SK-N-SH (cell line): ENCODE results near the gene ATP5PD. TPM values are rescaled to one million over a fixed set of nuclear protein-coding genes. Genes with fewer than 3 reads are reported as not detected.

Experiments used
- CTCF ChIA-PET: fragments of 300-600, 350-600 bp; formaldehyde crosslinking; extraction: SDS; loops from one replicate; lab custom pipeline; 2021; lab: Yijun Ruan, JAX
- POLR2A ChIA-PET: fragments of 350-600 bp; sonication (Branson Sonifier 250); formaldehyde crosslinking; extraction: SDS; loops from one replicate; lab custom pipeline; 2020; ENCODE audit warnings: antibody characterized with exemption, inconsistent platforms; lab: Yijun Ruan, JAX
- DNase-seq: peaks from one replicate; pipeline ENCODE4 v3.0.0; 2012
- H2AFZ ChIP-seq: fragments of 200-600 bp; sonication (generic); 2 replicates; pipeline ENCODE4 v1.8.1; 2016; ENCODE audit warnings: antibody characterized with exemption, mild to moderate bottlenecking, low read depth
- H3F3A ChIP-seq: fragments of 200-600 bp; sonication (generic); replicated peaks from 2 replicates; pipeline ENCODE3; 2016; ENCODE audit warnings: antibody characterized with exemption, mild to moderate bottlenecking; ENCODE audit not compliant: insufficient read depth
- H3K27ac ChIP-seq, 2 experiments: fragments of 200-500 bp in 1 of 2; fragments of 200-600 bp in 1 of 2; sonication (Bioruptor generic) in 1 of 2; sonication (generic), shearing (Covaris generic) in 1 of 2; 2 replicates each; pipeline versions ENCODE4 v1.5.1 to v1.6.1; 2014 to 2016; ENCODE audit warnings: low read depth in 2 of 2, inconsistent platforms in 1 of 2, low read length in 1 of 2, mild to moderate bottlenecking in 1 of 2, mixed read lengths in 1 of 2
- H3K27me3 ChIP-seq: fragments of 200-600 bp; sonication (generic), shearing (Covaris generic); 2 replicates; pipeline ENCODE4 v1.6.1; 2016; ENCODE audit warnings: mixed run types; ENCODE audit not compliant: insufficient read depth
- H3K36me3 ChIP-seq, 2 experiments: fragments of 200-500 bp in 1 of 2; fragments of 200-600 bp in 1 of 2; sonication (Bioruptor generic) in 1 of 2; sonication (generic) in 1 of 2; replicated peaks in 1 of 2; 2 replicates each; pipeline versions ENCODE3 to v1.5.1; 2014 to 2016; ENCODE audit warnings: low read length in 1 of 2, mild to moderate bottlenecking in 1 of 2; ENCODE audit not compliant: insufficient read depth in 2 of 2, control insufficient read depth in 1 of 2
- H3K4me1 ChIP-seq, 2 experiments: fragments of 200-500 bp in 1 of 2; fragments of 200-600 bp in 1 of 2; sonication (Bioruptor generic) in 1 of 2; sonication (generic), shearing (Covaris generic) in 1 of 2; 2 replicates each; pipeline versions ENCODE4 v1.5.1 to v1.6.1; 2014 to 2016; ENCODE audit warnings: low read depth in 1 of 2, low read length in 1 of 2, mixed run types in 1 of 2; ENCODE audit not compliant: insufficient read depth in 2 of 2, control insufficient read depth in 1 of 2
- H3K4me2 ChIP-seq: fragments of 200-600 bp; sonication (generic), shearing (Covaris generic); 2 replicates; pipeline ENCODE4 v1.6.1; 2017; ENCODE audit warnings: mixed run types
- H3K4me3 ChIP-seq, 2 experiments: fragments of 200-500 bp in 1 of 2; fragments of 200-600 bp in 1 of 2; sonication (Bioruptor generic) in 1 of 2; sonication (generic), shearing (Covaris generic) in 1 of 2; 2 replicates each; pipeline versions ENCODE4 v1.5.1 to v1.8.1; 2014 to 2016; ENCODE audit warnings: low read depth in 2 of 2, inconsistent platforms in 1 of 2, low read length in 1 of 2, mild to moderate bottlenecking in 1 of 2, mixed read lengths in 1 of 2, moderate library complexity in 1 of 2
- H3K79me2 ChIP-seq: fragments of 200-600 bp; sonication (generic); 2 replicates; pipeline ENCODE4 v1.8.1; 2017; ENCODE audit warnings: mild to moderate bottlenecking; ENCODE audit not compliant: insufficient read depth
- H3K9ac ChIP-seq: fragments of 200-600 bp; sonication (generic); 2 replicates; pipeline ENCODE4 v1.6.1; 2017; ENCODE audit warnings: mixed run types
- H3K9me2 ChIP-seq: fragments of 200-600 bp; sonication (generic); 2 replicates; pipeline ENCODE4 v1.6.1; 2017; ENCODE audit warnings: mixed run types
- H3K9me3 ChIP-seq: fragments of 200-600 bp; sonication (generic); 2 replicates; pipeline ENCODE4 v1.6.1; 2017; ENCODE audit warnings: mixed run types, mild to moderate bottlenecking, moderate library complexity
- H4K20me1 ChIP-seq: fragments of 200-600 bp; sonication (generic); 2 replicates; pipeline ENCODE4 v1.6.1; 2017; ENCODE audit warnings: mild to moderate bottlenecking, mixed run types; ENCODE audit not compliant: insufficient read depth
- CHD2 ChIP-seq: fragments of 150-350 bp; IDR thresholded peaks from 2 replicates; pipeline ENCODE4 v1.6.1; 2018; ENCODE audit warnings: low read length; ENCODE audit not compliant: partially characterized antibody
- CTCF ChIP-seq: fragments of 200-600 bp; sonication (generic); IDR thresholded peaks from 2 replicates; pipeline ENCODE4 v1.6.1; 2017; ENCODE audit warnings: antibody characterized with exemption, mild to moderate bottlenecking, moderate library complexity
- ELF1 ChIP-seq: IDR thresholded peaks from 2 replicates; pipeline ENCODE4 v1.4.0; 2012
- EZH2phosphoT487 ChIP-seq: fragments of 200-600 bp; sonication (generic); IDR thresholded peaks from 2 replicates; pipeline ENCODE4 v1.6.1; 2017; ENCODE audit warnings: low read depth, mixed run types, mild to moderate bottlenecking, antibody characterized with exemption, moderate library complexity, borderline replicate concordance
- MXI1 ChIP-seq: IDR thresholded peaks from 2 replicates; pipeline ENCODE4 v1.6.1; 2012; ENCODE audit warnings: mild to moderate bottlenecking, low read depth, low read length, improper control_type of control experiment
- NFIC ChIP-seq: IDR thresholded peaks from 2 replicates; pipeline ENCODE4 v1.4.0; 2012; ENCODE audit warnings: borderline replicate concordance
- NRF1 ChIP-seq: IDR thresholded peaks from 2 replicates; pipeline ENCODE4 v1.6.1; 2012; ENCODE audit warnings: low read depth, mild to moderate bottlenecking, low read length
- POLR2AphosphoS5 ChIP-seq: IDR thresholded peaks from 2 replicates; pipeline ENCODE4 v1.6.1; 2012; ENCODE audit warnings: low read depth, low read length
- RFX5 ChIP-seq: IDR thresholded peaks from 2 replicates; pipeline ENCODE4 v1.6.1; 2012; ENCODE audit warnings: mild to moderate bottlenecking, improper control_type of control experiment, low read length
- TEAD4 ChIP-seq: IDR thresholded peaks from 2 replicates; pipeline ENCODE4 v1.4.0; 2012; ENCODE audit warnings: mild to moderate bottlenecking, borderline replicate concordance; ENCODE audit not compliant: insufficient read depth
- USF1 ChIP-seq: IDR thresholded peaks from 2 replicates; pipeline ENCODE4 v1.4.0; 2012; ENCODE audit warnings: low read depth, borderline replicate concordance
- USF2 ChIP-seq: fragments of 150-350 bp; IDR thresholded peaks from 2 replicates; pipeline ENCODE4 v1.6.1; 2017; ENCODE audit warnings: antibody characterized with exemption, low read length, low read depth, borderline replicate concordance
- YY1 ChIP-seq: IDR thresholded peaks from 2 replicates; pipeline ENCODE4 v1.4.0; 2012; ENCODE audit warnings: low read depth, mild to moderate bottlenecking
- ZBTB33 ChIP-seq: IDR thresholded peaks from 2 replicates; pipeline ENCODE4 v1.4.0; 2012; ENCODE audit warnings: low read depth, borderline replicate concordance
- polyA plus RNA-seq, 3 experiments: library from polyadenylated mRNA; depleted of rRNA; stranded (reverse); fragments of >200 nt; gene quantifications; 2 replicates each; pipeline ENCODE4 v1.2.3, GENCODE V29; 2012

ATP5PD gene
- polyA plus RNA-seq, 1 of the 3 experiments (the other 2 are of a cell fraction), result 354 TPM

GRCh38 chr17:75049706-75050105 lies 2.9 kb upstream of the ATP5PD start:
- Histone ChIP-seq H3K27ac (no peak overlapping the region), H3K27me3 (no peaks in the 10 kb centered on the region), H4K20me1 (no peaks in the 10 kb centered on the region), H3K4me2 (no peak overlapping the region), H3K36me3 (peaks cover 30 to 52% of the 10 kb centered on the region in 2 experiments), H3K4me1 (peaks cover 7 to 15% of the 10 kb centered on the region in 2 experiments; a peak in 2 of 4 replicates), H3K9me2 (no peaks in the 10 kb centered on the region), H3K4me3 (no peak overlapping the region), H3K79me2 (peaks cover 73% of the 10 kb centered on the region), H3K9ac (no peak overlapping the region), H3F3A (peaks cover 14% of the 10 kb centered on the region), H3K9me3 (no peaks in the 10 kb centered on the region), H2AFZ (no peak overlapping the region)
- ChIA-PET CTCF (interaction anchor here (1.7 to 3.1 kb wide), 3 partner anchors 10 to 92 kb away, joined by 4 to 19 read pairs (median 11); no protein-coding TSS in a partner anchor), POLR2A (no interaction called here)
- DNase-seq, result no peak
- TF ChIP-seq NFIC (no peak), ELF1 (no peak), USF2 (no peak), RFX5 (no peak), NRF1 (no peak), POLR2AphosphoS5 (no peak), TEAD4 (no peak), MXI1 (no peak), CTCF (no peak), USF1 (no peak), ZBTB33 (no peak), EZH2phosphoT487 (no peak), YY1 (no peak), CHD2 (no peak)
